Activated naive CD4-positive, alpha-beta T cell treated with anti-CD3 and anti-CD28 coated beads, Interleukin-2, amount 50 U/mL, for 16 hours (primary cell): ENCODE results near the gene TNFAIP3.

Experiments
- DNase-seq: peaks from one replicate; pipeline ENCODE4 v3.0.0-alpha.2; 2020

The TNFAIP3 gene

DNA sequence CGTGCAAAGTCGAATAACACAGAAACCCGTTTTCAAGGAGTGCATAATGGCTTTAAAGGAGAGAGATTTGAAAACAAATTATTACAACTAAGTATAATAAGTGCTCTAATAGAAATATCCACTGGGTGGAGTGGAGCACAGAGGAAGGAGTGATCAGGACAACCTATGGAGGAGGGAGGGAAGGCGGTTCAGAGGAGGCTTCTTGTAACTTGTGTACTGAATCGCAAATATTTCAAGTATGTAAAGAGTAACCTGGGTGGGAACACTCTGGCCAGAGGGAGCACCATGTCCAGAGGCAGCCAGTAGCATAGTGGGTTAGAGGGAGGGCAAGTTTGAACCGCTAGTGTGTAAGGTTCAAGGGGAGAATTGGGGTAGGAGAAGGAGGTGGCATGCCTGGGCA is 21.6 kb upstream of the TNFAIP3 start:
- no peak for DNase-seq

DNA sequence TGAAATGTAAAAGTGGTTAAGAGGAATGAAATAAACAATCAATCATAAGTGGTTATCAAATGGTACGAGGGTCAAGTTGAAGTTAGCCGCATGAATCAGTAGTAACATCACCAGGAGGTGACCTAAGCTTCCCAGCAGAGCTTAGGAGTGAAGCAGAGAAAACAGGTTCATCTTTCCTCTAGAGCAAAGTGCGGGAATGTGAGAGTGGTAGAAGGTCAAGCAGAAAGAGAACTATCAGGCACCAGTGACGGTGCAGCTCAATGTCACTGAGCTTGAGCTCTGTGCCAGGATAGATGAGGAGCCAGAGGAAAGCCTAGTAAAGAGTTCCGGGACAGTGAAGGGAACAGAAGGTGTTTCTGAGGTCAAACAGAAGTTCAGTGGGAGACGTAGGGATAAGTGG is 20.8 kb upstream of the TNFAIP3 start:
- no peak for DNase-seq

DNA sequence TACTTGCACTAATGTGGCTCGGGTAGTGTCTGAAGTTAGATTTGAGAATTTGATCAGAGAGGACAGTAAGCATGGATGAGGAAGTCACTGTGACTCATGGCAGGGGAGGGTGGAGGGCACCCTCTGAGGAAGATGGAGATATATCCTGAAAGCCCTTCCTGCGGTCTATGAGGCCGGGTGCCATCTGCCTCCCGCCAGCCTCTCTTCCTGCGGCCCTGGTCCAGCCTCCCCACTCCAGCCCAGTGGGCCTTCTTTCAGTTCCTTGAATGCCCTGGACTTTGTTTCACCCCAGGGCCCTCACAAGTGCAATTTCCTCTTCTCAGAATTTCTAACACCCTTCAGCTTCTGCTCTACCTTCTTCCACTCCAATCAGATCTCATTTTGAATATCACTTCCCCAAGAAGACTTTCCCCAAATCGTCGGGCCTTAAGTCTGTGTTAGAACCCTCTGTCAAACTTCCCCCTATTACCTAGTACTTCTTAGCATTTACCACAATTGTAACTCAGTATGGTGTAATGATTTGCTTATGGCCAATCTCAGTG is 20.2 kb upstream of the TNFAIP3 start:
- DNase-seq, result no peak

DNA sequence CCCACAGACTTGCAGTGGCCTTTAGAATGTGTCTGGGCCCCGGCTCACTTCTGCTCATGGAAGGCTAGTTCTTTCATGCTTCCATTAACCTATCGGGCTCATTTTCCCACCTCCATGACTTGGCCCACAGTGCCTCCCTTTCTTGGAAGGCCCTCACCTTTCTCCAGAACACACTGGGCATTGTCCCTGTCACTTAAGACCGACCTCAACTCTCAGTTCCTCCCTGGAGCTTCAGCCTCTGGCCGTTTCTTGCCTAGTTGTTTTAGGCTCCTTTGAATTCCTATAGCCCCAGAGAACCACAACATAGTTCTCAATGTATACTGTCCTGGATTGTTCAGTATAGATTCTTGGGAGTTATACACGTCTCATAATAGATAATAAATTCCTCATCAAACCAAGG is 19.3 kb upstream of the TNFAIP3 start:
- no peak for DNase-seq

DNA sequence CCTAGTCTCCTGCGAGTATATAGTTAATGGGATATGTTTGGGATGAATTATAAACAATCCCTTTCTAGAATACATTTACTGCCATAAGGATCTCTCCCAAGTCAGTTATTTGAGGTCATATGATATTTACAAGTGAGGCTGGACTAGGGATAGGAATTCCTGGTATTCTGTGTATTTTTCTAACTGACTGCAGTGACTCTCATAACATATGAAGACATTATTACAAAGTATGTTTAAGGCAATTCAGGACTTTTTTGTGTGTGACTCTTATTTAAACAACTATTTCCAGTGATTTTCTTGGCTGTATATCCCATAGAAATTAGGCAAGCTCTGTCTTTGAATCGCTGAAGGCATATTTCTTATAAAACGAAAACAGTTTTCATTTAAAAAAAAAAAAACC is 18.4 kb upstream of the TNFAIP3 start:
- no peak for DNase-seq

DNA sequence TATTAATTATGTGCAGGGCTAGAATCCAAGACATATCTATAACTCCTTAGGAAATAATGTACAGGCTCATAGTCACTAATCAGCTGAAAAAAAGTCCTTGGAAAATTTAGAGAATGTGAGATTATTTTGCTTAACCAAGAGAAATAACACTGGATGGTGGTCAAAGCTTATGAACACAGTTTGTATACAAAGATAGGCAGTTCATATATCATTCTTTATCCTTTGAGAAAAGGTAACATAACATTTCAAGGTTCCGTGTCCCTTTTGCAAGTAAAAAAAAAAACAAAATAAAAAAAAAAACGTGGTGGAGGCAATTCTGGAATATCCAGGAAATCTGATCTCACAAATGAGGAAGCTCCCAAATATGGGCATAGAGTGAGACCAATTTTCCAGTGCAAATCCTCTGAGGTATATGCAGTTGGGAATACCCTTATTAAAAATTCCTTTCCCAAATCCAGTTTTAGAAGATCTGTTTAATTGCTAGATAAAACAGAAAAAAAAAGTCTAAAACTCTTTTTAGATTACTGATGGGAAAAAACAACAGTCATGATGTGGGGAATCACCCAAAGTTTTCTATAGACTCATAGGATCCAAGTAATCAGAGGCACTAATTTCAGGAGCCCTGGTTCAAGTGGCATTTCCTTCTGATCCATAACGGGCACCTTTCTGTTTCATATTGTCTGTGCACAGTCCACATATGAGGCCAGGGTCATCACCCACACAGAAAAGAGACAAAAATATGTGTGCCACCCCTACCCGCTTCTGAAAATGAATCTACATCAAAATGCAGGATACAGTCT is 17.7 kb upstream of the TNFAIP3 start:
- no peak for DNase-seq

DNA sequence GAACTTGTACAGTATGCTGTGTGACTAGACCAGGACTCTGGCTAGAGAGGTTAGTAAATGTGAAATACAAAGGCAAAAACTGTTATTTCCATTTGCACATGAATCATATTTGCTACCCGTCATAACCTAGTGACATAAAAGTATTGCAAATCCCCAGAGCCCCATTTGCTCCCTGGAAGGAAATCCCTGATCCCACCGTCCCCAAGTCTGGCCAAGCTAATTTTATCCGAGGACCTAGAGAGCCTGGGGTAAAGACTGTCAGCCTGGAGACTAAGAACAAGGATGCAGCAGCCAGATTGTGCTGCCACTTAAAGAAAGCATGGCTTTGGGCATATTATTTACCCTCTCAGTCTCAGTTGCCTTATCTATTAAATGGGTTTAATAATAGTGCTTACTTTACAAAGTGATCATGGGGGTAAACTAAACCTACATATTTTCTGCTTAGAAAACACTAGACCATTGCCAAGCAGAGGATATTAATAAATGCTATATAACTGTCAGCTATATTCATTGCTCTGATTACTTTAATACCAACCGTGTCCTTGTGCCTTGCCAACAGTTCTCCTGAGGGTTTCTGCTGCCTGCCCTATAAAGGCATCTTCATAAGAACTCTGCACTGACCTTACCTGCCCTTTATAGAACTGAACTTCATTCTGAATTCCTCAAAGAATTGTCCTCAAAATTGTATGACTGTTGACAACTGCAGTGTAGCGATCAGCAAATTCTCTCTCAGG is 16.9 kb upstream of the TNFAIP3 start:
- DNase-seq, result no peak

DNA sequence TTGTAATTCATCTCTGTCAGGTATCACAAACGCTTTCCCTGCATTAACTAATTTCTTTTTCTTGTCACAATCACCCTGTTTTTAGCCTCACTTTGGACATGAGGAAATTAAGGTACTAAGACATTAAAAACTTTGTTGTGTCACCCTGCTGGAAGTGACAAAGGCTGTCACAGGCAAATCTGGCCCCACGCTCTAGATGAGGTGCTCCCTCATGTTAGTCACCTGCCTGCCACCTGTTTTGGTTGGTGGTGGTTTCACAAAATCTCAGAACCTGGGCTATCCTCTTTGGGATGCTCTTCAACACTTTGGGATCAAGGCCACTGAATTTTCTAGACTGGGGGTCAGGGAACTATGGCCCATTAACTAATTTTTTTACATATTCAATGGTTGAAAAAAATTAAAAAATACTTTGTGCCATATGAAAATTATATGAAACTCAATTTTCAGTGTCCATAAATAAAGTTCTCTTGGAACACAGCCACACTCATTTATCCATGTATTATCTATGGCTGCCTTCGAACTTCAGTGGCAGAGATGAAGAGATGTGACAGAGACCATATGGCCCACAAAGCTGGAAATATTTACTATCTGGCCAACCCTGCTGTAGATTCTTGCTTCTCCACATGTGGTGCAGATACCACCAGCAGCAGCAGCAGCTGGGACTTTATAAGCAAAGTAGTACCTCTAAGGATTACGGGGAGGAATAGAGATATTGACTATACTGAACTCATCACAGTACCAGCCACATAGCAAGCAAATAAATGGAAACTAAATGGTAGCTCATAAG is 16.1 kb upstream of the TNFAIP3 start:
- no peak for DNase-seq

DNA sequence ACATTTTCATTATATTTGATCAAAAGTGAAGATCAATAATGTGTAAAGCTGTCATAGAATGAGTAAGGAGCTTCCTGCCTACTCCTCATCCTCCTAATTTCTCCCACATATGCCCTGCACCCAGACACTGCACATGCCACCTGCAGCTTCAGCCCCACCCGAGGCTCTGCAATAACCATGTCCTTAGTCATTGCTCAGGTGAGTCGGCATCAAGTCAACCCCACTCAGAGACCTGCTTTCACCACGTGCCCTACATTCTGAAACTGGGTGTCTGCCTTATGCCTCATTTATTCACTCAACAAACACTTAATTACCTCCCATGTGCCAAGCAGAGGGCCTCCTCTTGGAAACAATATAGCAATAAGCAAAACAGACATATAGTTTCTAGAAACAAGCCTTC is 15.4 kb upstream of the TNFAIP3 start:
- DNase-seq, result peak; percentile 29

DNA sequence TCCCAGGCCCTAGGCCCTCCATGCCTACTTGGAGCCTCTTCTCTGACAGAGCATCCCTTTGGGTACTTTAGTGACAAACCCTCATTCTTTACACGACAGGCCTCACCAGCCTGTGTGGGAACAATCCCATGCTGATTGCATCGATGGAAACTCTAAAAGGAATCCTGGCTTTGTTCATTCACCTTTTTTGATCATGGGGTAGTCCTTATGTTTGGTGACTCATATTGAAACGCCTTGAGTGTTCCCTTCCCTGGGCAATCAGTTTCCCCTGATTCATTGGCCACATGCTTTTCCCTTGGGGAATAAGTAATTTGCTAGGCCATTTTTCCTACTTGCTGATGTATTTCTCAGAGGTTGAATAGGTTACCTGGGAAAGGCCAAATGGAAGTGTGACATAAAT is 14.7 kb upstream of the TNFAIP3 start:
- no peak for DNase-seq

DNA sequence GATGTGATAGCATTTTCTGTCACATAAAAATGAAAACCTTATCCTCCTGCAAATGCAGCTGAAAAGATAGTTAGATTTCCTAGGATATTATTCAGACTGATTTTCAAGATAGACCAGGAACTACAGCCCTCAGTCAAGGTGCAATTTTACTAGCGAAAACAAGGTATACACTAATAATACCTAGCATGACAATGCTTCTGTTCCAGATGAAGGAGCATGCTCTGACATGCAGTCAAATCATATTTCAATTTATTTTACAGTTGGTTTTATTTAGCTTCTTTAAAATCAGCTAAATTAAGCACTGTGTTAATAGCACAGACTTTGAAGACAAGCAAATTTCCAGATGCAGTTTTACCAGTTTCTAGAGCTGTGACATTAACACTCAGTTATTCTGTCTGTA is 14.2 kb upstream of the TNFAIP3 start:
- no peak for DNase-seq

DNA sequence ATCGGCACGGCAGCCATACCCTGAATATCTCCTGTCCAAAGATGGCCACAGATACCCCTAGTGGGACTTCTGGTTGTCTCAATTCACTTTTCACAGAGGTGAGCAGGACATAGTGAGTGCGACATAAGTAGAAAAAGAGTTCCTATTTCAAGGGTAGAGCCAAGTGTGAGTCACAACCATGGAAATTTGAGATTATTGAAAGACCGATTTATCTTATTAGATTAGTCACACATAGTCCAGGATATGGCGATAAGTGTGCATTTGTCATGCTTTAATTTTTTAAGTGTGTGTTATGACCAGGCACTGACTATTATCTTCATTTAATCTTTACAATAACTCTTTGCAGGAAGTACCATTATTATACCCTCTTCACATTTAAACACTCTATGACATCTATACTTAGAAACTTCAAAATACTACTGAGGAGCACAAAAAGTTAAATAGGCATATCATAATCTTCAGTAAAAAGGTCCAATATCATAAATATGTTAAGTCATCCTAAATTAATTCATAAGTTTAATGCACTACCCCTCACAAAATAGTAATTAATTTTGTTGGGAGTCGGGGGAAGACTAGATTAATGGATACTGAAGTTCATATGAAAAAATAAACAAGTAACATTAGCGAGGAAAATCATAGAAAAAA is 13.4 kb upstream of the TNFAIP3 start:
- no peak for DNase-seq

DNA sequence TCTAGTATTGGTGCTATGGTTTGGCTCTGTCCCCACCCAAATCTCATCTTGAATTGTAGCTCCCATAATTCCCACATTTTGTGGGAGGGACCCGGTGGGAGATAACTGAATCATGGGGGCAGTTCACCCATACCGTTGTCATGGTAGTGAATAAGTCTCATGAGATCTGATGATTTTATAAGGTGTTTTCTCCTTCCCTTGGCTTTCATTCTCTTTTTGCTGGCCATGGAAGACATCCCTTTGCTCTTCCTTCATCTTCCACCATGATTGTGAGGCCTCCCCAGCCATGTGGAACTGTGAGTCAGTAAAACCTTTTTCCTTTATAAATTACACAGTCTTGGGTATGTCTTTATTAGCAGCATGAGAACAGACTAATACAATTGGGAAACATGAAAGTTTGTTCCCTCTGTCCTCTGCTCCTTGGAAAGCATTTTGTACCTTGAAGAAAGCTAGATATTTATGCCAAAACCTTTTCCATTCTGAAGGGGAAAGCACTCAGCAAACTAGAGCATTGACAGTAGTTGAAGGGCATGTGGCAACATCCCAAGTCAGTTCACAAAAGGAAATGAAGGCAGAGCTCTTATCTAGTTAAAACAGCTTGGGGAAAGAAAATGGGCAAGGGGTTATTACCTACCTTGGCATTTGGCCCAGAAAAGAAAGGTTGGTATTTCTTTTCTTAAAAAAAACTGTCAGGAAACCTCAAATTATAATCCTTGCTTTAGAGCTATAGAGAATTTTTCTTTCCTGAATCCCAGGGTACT is 10.7 kb upstream of the TNFAIP3 start:
- no peak for DNase-seq

DNA sequence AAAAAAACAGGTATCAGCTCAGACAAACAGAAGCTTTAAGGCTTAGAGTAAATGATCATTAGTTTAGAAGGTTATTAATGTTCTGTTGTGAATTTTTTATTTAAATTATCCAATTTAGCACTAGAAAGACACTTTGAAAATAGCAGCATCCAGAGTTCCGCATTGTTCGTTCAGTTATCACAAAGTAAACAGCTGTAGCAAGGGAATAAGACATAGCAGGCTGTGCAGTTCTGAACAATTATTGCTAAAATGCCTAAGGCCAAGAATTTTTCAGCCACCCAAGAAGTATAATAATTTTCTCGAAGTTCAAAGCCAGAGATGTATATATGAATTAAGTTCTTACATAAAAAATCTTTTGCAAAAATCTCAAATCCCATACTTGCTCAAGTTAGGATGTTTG is 8.0 kb upstream of the TNFAIP3 start:
- no peak for DNase-seq

DNA sequence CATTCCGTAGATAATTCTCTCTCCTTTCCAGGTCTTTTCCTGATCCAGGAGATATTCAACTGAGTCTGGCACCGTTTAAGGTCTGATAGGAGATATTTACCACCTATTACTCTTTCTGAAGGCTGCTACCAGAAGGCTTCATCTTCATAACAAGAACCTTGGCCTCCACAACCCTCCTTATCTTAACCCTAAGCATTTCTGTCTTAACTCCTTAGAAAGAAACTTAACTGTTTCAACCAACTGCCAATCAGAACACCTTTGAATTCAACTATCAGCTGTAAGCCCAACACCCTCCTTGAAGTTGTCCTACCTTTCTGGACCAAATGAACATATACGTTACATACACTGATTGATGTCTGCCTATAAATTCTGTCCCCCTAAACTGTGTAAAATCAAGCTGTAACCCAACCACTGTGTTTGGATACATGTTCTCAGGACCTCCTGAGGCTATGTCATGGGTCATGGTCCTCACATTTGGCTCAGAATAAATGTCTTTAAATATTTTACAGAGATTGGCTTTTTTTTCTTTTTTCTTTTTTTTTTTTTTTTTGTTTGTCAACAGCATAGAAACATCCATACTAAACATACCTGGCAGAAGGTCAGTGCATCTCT is 6.6 kb upstream of the TNFAIP3 start:
- DNase-seq, result no peak

DNA sequence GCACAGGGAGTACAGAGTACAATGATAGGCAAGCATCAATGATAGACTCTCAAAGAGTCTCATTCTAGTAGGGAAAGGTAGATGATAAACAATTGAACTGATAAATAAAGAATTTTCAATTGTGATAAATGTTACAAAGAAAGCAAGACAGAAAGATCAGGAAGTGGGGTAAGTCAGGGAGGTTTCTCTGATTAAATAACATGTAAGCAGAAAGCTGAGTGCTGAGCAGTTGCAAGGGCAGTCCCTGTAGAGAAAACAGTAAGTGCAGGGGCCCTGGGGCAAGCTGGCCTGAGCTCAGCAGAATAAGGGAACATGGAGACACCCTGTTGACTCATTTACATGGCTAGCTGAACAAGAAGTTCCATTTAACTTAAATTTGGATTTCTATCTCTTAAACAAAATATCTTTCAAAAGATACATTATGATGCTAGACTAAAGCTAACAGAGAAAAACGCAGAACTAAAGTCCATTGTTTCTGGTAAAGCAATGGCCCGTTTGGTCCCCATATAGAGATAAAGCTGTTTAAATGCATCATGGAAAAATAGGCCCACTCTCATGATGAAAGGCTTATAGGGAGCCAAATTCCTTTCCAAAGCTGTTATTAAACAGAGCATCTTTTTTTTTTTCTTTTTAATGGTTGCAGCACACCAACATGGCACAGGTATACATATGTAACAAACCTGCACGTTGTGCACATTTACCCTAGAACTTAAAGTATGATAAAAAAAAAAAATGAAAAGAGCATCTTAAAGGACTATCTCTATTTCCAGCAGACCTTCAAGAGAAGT is 5.3 kb upstream of the TNFAIP3 start:
- DNase-seq, result no peak

DNA sequence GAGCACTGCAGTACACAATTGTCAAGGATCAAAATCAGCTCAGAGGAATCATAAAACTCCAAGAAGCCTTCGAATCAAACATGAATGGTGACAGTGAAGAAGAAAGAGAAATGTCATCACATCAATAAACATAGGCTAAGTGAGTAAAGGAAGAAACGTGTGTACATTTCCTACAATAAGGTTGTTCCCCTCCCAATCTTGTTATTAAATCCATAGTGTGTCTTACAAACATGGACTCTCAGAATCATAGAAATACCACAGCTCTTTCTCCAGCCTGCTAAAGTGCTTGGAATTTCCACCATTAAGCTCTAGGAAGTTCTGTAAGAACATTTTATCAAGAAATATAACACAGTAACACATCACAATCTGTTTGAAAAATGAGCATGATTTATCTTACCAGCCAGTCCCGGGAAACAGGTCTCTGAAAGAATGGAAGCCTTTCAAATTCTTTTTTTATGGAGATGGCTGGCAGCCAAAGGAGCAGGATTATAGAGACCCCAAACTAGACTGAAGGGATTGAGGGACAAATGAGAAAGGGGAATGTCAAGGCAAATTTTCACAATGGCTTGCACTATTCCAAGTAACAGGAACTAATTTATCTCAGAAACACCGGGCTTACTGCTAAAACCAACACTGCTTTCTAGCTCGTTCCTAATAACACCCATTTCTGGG is 4.5 kb upstream of the TNFAIP3 start:
- DNase-seq, result no peak

DNA sequence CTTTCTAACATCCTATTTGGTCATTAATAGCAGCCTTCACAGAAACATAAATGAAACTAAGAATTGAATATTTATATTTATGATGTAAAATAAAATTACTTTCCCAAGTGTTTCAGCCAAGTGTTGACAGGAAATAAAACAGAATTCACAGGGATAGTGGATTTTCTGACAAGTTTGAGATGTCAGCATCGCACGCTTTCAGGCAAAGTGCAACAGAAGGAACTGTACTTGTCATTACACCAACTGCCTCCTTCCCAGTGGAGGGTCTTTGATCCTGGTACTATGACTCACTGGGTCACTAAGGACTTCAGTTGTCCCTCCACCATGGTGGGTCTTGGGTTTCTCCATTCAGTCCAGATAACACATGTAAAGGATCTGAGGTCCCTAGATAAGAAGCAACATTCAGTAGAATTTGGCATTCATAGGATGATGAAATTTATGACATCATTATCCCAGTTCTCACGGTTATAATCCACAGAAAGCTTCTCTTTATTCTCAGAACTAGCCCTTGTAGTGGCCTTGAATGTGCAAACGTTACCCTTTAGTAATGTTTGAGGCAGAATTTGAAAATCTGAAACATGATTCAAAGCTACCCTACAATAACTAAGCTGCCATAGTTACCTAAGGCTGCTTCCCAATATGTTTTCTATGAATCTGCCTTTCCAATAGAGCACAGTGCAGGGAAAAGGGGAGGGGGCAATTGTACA is 3.8 kb upstream of the TNFAIP3 start:
- no peak for DNase-seq

DNA sequence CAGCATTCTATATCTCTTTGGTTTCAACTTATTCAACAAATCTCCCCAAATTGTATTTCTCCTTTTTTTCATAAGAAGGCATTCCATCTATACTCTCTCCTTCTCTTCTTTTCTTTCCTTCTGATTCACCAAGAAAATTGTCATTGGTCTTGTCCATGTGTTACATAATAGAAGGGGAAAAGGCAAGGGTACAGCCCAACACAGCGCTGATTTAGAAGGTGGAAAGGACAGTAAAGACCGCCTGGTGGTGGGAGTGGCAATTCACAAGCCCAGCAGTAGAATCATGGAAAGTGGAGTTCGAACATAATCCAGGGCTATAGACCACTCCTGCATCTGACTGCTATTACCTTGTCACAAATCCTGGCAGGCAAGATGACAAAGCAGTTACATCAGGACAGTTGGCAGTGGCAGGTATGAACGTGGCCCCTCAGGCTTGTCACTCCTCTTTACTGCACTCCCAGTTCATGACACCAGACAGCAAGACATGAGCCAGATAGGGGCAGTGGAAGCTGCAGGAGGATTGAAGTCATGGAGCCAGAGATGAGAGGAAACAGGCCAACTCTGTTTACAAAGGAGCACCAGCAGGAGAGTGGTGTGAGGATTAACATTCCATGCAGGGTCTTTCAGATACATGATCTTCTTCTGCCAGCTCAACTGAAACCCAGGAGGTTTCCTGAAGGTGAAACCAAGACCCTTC is 2.1 kb upstream of the TNFAIP3 start:
- no peak for DNase-seq
